ENCODE results near the gene MBTPS2.

The MBTPS2 gene

GRCh38 chrX:21837056-21837455, 2.4 kb upstream of the MBTPS2 start:
- no peak for TF ChIP-seq CTCF (IDR thresholded peaks at IDR 0.05; ENCODE audit: extremely low read depth, missing control alignments)
- DNase-seq (ENCODE audit: low spot score), result no peak

- TF ChIP-seq CTCF (IDR thresholded peaks at IDR 0.05; ENCODE audit: extremely low read depth, missing control alignments), result no peak
- no peak for DNase-seq (ENCODE audit: low spot score)
These were observed 482 bp upstream of the MBTPS2 start for GRCh38 chrX:21838937-21839333.

- TF ChIP-seq CTCF (IDR thresholded peaks at IDR 0.05; ENCODE audit: extremely low read depth, missing control alignments), result no peak
- no peak for DNase-seq (ENCODE audit: low spot score)
These were observed 752 bp downstream of the MBTPS2 start for GRCh38 chrX:21840193-21840545.

GRCh38 chrX:21843179-21843578, 3.8 kb downstream of the MBTPS2 start:
- no peak for DNase-seq (ENCODE audit: low spot score)

GRCh38 chrX:21845096-21845495, 5.7 kb downstream of the MBTPS2 start:
- no peak for TF ChIP-seq CTCF (IDR thresholded peaks at IDR 0.05; ENCODE audit: extremely low read depth, missing control alignments)
- DNase-seq (ENCODE audit: low spot score), result no peak

More at GRCh38 chrX:21843179-21843578, 3.8 kb downstream of the MBTPS2 start:
- TF ChIP-seq CTCF (IDR thresholded peaks at IDR 0.05; ENCODE audit: extremely low read depth, missing control alignments), result no peak

- no peak for DNase-seq (ENCODE audit: low spot score)
- TF ChIP-seq CTCF (IDR thresholded peaks at IDR 0.05; ENCODE audit: extremely low read depth, missing control alignments), result no peak
These were observed 7.9 kb downstream of the MBTPS2 start for GRCh38 chrX:21847342-21847741.

GRCh38 chrX:21853578-21853977, 14.2 kb downstream of the MBTPS2 start:
- no peak for TF ChIP-seq CTCF (IDR thresholded peaks at IDR 0.05; ENCODE audit: extremely low read depth, missing control alignments)
- DNase-seq (ENCODE audit: low spot score), result no peak
